ENCODE results near the gene TNIP2. TPM values are rescaled to one million over a fixed set of nuclear protein-coding genes. Genes with fewer than 3 reads are reported as not detected.
A peak's percentile ranks its signal among the peaks of the same experiment; 100 is the strongest.

Gene TNIP2
- total RNA-seq, 2 experiments from 2014 or later, result 56.1 to 58.4 TPM

DNA sequence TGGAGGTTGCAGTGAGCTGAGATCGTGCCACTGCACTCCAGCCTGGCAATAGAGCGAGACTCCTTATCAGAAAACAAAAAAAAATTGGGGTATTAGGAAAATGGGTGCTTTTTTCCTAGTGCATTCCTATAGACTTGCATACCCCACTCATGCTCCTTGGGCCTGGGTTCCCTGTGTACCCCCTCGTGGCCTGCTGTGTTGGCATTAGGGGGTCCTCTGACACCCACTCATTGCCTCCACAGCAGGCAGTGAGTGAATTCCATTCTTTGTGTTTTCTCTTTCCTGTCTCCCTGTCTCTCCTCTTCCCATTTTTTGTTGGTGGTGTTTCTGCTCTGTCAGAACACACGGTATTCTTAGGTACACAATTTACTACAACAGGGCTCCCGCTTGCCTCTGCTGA lies 42.8 kb downstream of the TNIP2 start:
- DNase-seq, result no peak
- H3K36me3 Mint-ChIP-seq (ENCODE audit: low read depth), result peaks cover 25% of the 10 kb centered on the region
- no peaks in the 10 kb centered on the region for H3K27me3 Mint-ChIP-seq
- no peaks in the 10 kb centered on the region for H3K9me3 Mint-ChIP-seq
- ChIA-PET CTCF (no interaction called here), POLR2A (interaction anchor here (0.8 to 1.3 kb wide), 2 partner anchors 9 to 32 kb away, joined by 3 read pairs; no protein-coding TSS in a partner anchor)
- peaks cover 21% of the 10 kb centered on the region for H3K4me1 Mint-ChIP-seq
- H3K27ac Mint-ChIP-seq, result peak overlapping the region; percentile 69
- no peak overlapping the region for H3K4me3 Mint-ChIP-seq

DNA sequence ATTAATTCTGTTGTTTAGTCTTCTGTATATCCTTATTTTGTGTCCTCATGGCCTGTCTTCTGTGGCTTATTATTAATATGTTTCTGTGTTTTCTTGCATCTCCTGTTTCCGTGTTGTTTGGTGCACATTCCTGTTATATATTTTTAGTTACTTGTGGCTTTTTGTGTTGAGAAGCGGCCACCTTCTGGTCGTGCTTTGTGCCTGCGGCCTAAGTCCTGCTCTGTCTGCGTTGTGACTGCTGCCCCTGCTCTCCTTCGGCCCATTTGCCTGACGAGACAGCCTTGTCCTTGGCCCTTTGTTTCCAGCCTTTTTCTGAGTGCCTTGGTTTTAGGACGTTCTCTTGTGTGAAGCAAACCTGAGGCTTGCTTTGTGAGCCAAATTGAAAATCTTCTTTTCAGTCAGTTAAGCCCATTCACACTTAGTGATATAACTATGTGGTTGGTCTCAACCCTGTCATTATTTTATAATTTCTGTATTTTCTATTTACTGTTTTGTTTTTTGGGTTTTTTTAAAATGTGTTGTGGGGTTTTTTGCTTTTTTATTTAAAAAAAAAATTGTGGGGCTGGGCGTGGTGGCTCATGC lies 43.8 kb downstream of the TNIP2 start:
- ChIA-PET CTCF (no interaction called here), POLR2A (no interaction called here)
- DNase-seq, result no peak
- H3K27me3 Mint-ChIP-seq, result no peaks in the 10 kb centered on the region
- H3K9me3 Mint-ChIP-seq, result no peaks in the 10 kb centered on the region
- H3K4me1 Mint-ChIP-seq, result peaks cover 21% of the 10 kb centered on the region
- no peak overlapping the region for H3K4me3 Mint-ChIP-seq
- H3K27ac Mint-ChIP-seq, result no peak overlapping the region
- H3K36me3 Mint-ChIP-seq (ENCODE audit: low read depth), result peaks cover 20% of the 10 kb centered on the region

DNA sequence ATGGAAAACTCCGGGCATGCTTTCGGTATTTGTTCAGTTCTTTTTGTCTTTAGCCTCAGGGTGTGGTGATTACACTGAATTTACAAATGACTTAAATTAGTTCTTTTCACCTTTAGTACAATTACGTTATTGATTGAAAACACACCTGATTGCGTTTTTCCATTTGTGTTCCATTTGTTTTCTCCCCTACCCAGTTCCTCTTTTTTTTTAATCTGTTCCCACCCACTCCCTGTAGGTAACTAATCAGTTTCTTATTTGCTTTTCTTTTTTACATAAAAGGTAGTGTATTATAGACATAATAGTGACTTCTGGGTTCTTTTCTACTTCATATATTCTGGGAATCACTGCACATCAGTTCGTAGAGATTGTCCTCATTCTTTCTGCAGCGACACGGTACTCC lies 53.4 kb downstream of the TNIP2 start:
- Mint-ChIP-seq H3K9me3 (no peaks in the 10 kb centered on the region), H3K27ac (peak overlapping the region; percentile 9), H3K36me3 (ENCODE audit: low read depth) (peaks cover 56% of the 10 kb centered on the region), H3K27me3 (no peaks in the 10 kb centered on the region), H3K4me3 (no peak overlapping the region), H3K4me1 (no peaks in the 10 kb centered on the region)
- ChIA-PET CTCF (no interaction called here), POLR2A (no interaction called here)
- DNase-seq, result no peak

DNA sequence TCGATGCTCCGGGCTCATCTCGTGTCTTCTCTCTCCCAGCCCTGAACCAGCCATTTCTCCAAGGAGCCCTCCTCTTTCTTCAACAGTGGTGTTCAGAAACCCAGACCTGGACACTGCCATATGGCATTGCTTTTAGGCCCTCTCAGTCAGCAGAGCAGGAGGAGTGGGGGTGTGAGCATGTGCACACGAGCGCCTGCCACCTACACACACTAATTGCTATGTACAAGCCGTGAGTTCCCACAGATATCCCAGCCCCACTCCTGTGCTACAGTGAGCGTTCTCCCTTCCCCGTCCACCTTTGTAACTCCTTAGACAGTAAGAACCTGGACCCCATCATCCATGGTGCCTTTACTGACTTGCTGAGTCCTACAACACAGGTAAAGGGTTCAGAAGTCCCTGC lies 53.8 kb downstream of the TNIP2 start:
- Mint-ChIP-seq H3K4me3 (no peak overlapping the region), H3K4me1 (no peaks in the 10 kb centered on the region), H3K27ac (no peak overlapping the region), H3K27me3 (no peaks in the 10 kb centered on the region), H3K36me3 (ENCODE audit: low read depth) (peaks cover 56% of the 10 kb centered on the region), H3K9me3 (no peaks in the 10 kb centered on the region)
- CTCF ChIA-PET, result interaction anchor here (0.7 kb wide), 1 partner anchor 40 kb away, joined by 3 read pairs; no protein-coding TSS in a partner anchor
- POLR2A ChIA-PET, result no interaction called here
- DNase-seq, result no peak

DNA sequence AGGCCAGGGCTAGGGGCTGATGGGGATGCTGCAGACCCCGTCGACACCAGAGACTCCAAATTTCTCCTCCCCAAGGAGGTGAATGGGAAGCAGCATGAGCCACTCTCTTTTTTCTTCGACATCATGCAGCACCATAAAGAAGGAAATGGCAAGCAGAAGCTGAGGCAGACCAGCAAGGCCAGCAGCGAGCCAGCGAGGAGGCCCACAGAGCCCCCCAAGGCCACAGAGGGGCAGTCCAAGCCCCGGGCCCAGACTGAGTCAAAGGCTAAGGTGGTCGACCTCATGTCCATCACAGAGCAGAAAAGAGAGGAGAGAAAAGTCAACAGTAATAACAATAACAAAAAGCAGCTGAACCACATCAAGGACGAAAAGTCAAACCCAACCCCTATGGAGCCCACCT lies 56.1 kb downstream of the TNIP2 start:
- Mint-ChIP-seq H3K9me3 (no peaks in the 10 kb centered on the region), H3K36me3 (ENCODE audit: low read depth) (peaks cover 59% of the 10 kb centered on the region), H3K4me1 (no peaks in the 10 kb centered on the region), H3K4me3 (no peak overlapping the region), H3K27me3 (no peaks in the 10 kb centered on the region), H3K27ac (no peak overlapping the region)
- POLR2A ChIA-PET, result interaction anchor here (0.7 kb wide), 1 partner anchor 20 kb away, joined by 3 read pairs; no protein-coding TSS in a partner anchor
- CTCF ChIA-PET, result no interaction called here
- DNase-seq, result no peak

DNA sequence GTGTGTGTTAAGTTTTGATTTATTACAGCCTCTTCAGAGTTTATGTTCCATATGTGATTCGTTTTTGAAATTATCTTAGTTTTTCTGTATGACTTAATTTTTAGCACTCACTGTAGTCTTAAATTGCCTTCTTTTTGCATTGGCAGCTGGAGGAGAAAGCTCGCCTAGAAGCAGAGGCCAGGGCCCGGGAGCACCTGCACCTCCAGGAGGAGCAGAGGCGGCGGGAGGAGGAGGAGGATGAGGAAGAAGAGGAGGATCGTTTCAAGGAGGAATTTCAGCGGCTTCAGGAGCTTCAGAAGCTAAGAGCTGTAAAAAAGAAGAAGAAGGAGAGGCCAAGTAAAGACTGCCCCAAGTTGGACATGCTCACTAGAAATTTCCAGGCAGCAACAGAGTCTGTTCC lies 56.6 kb downstream of the TNIP2 start:
- H3K27ac Mint-ChIP-seq, result no peak overlapping the region
- H3K4me3 Mint-ChIP-seq, result no peak overlapping the region
- H3K9me3 Mint-ChIP-seq, result no peaks in the 10 kb centered on the region
- no peaks in the 10 kb centered on the region for H3K4me1 Mint-ChIP-seq
- peaks cover 63% of the 10 kb centered on the region for H3K36me3 Mint-ChIP-seq (ENCODE audit: low read depth)
- no peaks in the 10 kb centered on the region for H3K27me3 Mint-ChIP-seq
- DNase-seq, result no peak
- ChIA-PET POLR2A (interaction anchor here (0.7 kb wide), 1 partner anchor 21 kb away, joined by 3 read pairs; no protein-coding TSS in a partner anchor), CTCF (no interaction called here)

DNA sequence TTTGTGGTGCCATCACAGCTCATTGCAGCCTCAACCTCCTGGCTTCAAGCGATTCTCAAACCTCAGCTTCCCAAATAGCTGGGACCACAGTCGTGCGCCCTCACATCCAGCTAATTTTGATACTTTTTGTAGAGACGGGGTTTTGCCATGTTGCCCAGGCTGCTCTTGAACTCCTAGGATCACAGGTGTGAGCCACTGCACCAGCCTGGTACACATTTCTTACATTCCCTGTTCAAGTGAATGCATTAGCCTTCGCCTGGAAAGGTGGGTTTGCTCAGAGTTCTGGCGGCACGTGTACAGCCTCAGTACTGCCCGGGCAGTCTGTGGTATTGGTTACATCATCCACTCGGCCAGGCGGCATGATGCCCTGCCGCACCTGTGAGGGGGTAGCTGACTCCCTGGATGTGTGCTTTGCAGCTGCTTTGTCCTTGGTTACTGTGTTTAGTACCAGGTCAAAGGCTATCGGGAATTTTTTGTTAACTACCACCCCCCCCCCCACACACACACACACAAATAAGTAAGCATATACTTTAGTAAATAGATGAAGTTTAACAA lies 57.1 kb downstream of the TNIP2 start:
- Mint-ChIP-seq H3K27ac (no peak overlapping the region), H3K36me3 (ENCODE audit: low read depth) (peaks cover 68% of the 10 kb centered on the region), H3K4me1 (no peaks in the 10 kb centered on the region), H3K4me3 (no peak overlapping the region), H3K27me3 (no peaks in the 10 kb centered on the region), H3K9me3 (no peaks in the 10 kb centered on the region)
- POLR2A ChIA-PET, result interaction anchor here (0.7 kb wide), 1 partner anchor 21 kb away, joined by 3 read pairs; no protein-coding TSS in a partner anchor
- DNase-seq, result no peak
- CTCF ChIA-PET, result no interaction called here

DNA sequence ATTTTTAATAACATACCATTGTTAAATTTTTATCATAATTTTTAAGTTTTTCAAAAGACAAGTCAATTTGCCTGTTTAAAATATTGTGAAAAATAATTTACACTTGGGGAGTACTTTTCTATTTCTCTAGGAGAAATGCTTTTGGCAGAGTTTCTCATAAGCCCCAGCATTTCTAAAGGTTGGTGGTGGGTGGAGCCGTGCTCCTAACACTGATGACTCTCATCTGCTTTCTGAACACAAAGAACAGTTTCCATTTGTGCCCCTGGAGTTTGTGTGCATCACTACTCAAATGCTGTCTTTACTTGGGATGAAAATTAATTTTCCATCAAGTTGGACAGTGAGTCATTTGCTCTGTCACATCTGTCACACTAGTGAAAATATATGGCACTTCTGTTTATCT lies 57.6 kb downstream of the TNIP2 start:
- Mint-ChIP-seq H3K9me3 (no peaks in the 10 kb centered on the region), H3K4me3 (no peak overlapping the region), H3K27me3 (no peaks in the 10 kb centered on the region), H3K36me3 (ENCODE audit: low read depth) (peaks cover 70% of the 10 kb centered on the region), H3K27ac (no peak overlapping the region), H3K4me1 (no peaks in the 10 kb centered on the region)
- no peak for DNase-seq
- ChIA-PET POLR2A (no interaction called here), CTCF (no interaction called here)

DNA sequence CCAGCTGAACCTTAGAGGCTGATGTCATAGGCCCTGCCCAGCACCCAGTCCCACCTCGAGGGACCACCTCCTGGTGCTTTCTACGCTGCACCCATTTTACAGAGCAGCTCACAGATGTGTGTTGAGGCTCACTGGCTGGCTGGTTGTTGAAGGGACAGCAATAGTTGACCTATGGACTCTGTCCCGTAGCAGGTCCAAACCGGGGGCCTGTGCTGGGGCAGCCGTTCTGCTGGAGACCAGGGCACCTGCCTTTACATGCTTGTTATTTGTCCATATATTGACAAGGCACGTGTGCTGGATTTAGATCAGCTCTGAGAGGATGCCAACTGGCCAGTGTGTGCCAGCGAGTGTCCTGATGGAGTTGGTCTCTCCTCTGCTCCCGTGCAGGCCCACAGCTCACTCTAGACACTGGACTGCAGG lies 58.1 kb downstream of the TNIP2 start:
- no peak for DNase-seq
- Mint-ChIP-seq H3K27me3 (no peaks in the 10 kb centered on the region), H3K4me3 (no peak overlapping the region), H3K36me3 (ENCODE audit: low read depth) (peaks cover 72% of the 10 kb centered on the region), H3K9me3 (no peaks in the 10 kb centered on the region), H3K4me1 (no peaks in the 10 kb centered on the region), H3K27ac (no peak overlapping the region)
- ChIA-PET CTCF (no interaction called here), POLR2A (no interaction called here)

DNA sequence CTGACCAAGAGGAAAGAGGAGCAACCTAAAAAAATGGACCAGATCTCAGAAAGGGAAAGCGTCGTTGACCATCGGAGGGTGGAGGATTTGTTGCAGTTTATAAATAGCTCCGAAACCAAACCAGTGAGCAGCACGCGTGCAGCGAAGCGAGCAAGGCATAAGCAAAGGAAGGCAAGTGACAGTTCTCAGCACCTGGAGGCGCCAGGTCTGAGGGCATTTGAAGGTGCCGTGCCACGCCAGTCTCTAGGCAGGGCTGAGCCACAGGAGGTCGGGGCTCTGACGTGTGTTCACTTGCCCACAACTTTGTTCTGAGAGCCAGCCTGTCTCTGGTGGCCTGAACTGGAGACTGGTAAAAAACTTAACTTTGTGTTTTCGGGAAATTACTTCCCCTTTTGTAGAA lies 59.7 kb downstream of the TNIP2 start:
- Mint-ChIP-seq H3K27ac (no peak overlapping the region), H3K4me1 (no peaks in the 10 kb centered on the region), H3K36me3 (ENCODE audit: low read depth) (peaks cover 69% of the 10 kb centered on the region), H3K4me3 (no peak overlapping the region), H3K9me3 (no peaks in the 10 kb centered on the region), H3K27me3 (no peaks in the 10 kb centered on the region)
- ChIA-PET CTCF (no interaction called here), POLR2A (no interaction called here)
- DNase-seq, result no peak

DNA sequence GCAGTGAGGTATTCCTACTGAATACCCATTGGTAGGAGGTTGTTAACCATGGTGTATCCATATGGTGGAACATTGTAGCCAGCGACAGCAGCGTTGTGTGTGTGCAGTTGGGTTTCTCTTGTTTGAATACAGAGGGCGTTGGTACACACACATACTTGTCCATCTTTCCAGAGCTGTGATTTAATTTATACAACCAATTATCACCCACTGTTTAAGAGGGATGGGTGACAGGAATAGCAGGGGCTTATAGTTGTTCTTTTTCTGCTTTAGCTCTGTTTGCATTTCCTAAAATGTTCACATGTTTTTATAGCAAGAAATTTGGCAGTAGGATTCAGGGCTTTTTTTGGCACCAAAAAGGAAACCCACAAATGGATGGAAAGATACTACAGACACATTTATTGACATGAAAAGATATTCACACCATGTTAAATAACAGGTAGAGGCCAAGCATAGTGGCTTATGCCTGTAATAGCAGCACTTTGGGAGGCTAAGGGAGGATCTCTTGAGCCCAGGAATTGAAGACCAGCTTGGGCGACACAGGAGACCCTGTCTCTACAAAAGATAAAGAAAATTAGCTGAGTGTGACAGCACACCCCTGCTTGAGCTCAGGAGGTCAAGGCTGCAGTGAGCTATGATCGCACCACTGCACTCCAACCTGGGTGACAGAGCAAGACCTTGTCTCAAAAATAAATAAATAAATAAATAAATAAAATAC lies 60.6 kb downstream of the TNIP2 start:
- DNase-seq, result no peak
- no peaks in the 10 kb centered on the region for H3K9me3 Mint-ChIP-seq
- CTCF ChIA-PET, result no interaction called here

DNA sequence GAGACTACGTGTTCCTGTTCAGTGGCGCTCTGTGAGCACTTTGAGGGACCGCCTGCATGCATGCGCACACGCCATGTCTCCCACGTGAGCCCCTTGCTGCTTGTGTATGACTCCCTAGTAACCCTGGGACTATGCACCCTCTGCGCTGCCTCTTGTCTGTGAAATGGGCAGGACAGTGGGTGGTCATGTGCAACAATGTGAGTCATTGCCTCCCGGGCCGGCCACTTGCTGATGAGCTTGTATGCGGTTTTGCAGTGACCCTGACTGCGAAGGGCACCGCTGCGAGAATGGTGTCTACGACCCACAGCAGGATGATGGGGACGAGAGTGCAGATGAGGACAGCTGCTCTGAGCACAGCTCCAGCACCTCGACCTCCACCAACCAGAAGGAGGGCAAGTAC lies 61.4 kb downstream of the TNIP2 start:
- POLR2A ChIA-PET, result no interaction called here
- CTCF ChIA-PET, result no interaction called here
- peaks cover 71% of the 10 kb centered on the region for H3K36me3 Mint-ChIP-seq (ENCODE audit: low read depth)

More for the DNA sequence above, 60.6 kb downstream of the TNIP2 start:
- Mint-ChIP-seq H3K27ac (no peak overlapping the region), H3K36me3 (ENCODE audit: low read depth) (peaks cover 71% of the 10 kb centered on the region), H3K27me3 (no peaks in the 10 kb centered on the region), H3K4me3 (no peak overlapping the region), H3K4me1 (no peaks in the 10 kb centered on the region)
- POLR2A ChIA-PET, result no interaction called here

DNA sequence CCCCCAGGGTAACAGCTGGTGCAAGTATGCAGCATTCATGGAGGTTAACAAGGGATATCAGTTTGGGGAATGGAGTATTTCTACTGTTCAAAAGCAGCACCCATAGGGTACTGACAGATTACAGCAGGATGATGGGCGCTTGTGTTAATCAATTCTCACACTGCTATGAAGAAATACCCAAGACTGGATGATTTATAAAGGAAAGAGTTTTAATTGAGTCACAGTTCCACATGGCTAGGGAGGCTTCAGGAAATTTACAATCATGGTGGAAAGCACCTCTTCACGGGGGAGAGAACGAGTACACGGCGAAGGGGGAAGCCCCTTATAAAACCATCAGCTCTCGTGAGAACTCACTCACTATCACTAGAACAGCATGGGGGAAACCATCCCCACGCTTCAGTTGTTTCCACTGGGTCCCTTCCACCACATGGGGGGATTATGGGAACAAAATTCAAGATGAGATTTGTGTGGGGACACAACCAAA lies 64.1 kb downstream of the TNIP2 start:
- Mint-ChIP-seq H3K27me3 (no peaks in the 10 kb centered on the region), H3K4me3 (no peak overlapping the region), H3K9me3 (no peaks in the 10 kb centered on the region), H3K27ac (no peak overlapping the region), H3K4me1 (peaks cover 11% of the 10 kb centered on the region), H3K36me3 (ENCODE audit: low read depth) (peaks cover 65% of the 10 kb centered on the region)
- no peak for DNase-seq
- POLR2A ChIA-PET, result no interaction called here
- CTCF ChIA-PET, result no interaction called here

More for the DNA sequence above, 61.4 kb downstream of the TNIP2 start:
- H3K4me3 Mint-ChIP-seq, result no peak overlapping the region
- no peak overlapping the region for H3K27ac Mint-ChIP-seq
- H3K9me3 Mint-ChIP-seq, result no peaks in the 10 kb centered on the region
- DNase-seq, result no peak
- no peaks in the 10 kb centered on the region for H3K27me3 Mint-ChIP-seq
- peaks cover 8% of the 10 kb centered on the region for H3K4me1 Mint-ChIP-seq

Data from activated CD4-positive, alpha-beta memory T cell treated with anti-CD3 and anti-CD28 coated beads, Interleukin-2, amount 10 ng/mL, durations not matched to agents 7 days and 5 days (primary cell).